Skeletal muscle cell (primary cell): ENCODE data around the gene BCDIN3D.

Experiments used
- DNase-seq: peaks from one replicate; pipeline ENCODE4 v3.0.0-alpha.2; 2010; ENCODE audit warnings: low read depth
- H3K4me3 ChIP-seq: 2 replicates; pipeline ENCODE4 v1.5.1; 2011; ENCODE audit warnings: low read depth, mild to moderate bottlenecking, control low read depth, low read length, moderate library complexity

The BCDIN3D gene

DNA sequence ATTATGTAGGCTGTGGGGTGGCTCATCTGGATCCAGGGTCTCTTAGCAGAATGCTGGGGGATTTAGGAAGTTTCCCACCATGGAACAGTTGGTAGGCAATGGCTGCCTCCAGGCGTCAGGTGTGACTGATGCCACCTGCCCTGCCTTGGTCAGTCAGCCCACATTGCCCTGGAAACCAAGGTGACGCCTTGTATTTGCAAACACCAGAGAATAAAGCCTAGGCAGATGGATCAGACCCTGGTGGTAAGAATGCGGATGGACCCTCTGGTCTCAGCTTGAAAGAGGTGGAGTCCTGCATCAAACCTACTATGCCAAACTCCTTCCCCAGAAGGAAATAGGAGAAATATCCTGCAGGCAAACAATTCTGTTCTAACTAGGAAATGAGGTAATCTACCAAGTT lies 52.9 kb downstream of the BCDIN3D start:
- no peak overlapping the region for H3K4me3 ChIP-seq
- no peak for DNase-seq

DNA sequence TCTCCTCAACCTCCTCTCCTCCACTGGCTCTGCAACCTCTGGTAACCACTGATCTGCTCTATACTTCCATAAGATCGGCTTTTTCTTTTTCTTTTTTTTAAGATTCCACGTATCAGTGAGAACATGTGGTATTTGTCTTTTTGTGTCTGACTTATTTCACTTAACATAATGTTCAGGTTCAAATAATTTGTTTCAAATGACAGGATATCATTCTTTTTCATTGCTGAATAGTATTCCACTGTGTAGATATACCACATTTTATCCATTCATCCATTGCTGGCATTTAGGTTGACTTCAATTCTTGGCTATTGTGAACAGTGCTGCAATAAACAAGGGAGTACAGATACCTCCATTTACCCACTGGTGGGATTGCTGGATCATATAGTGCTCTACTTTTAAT lies 55.2 kb downstream of the BCDIN3D start:
- DNase-seq: no peak

More for the DNA sequence above, 55.2 kb downstream of the BCDIN3D start:
- no peak overlapping the region for H3K4me3 ChIP-seq
